ENCODE data around the gene NAA15.
"Not testable (repeated sequence)": the region's sequence is repeated elsewhere in the genome, so short reads cannot be mapped to it uniquely, and the experiment has no call there.

NAA15 gene

GRCh38 chr4:139367421-139368090, 66.3 kb downstream of the NAA15 start:
- no peak for DNase-seq (ENCODE audit: low spot score)

- DNase-seq (ENCODE audit: low spot score): no peak
Observed at GRCh38 chr4:139368998-139369397, 67.7 kb downstream of the NAA15 start.

GRCh38 chr4:139374251-139374650, 72.9 kb downstream of the NAA15 start:
- no peak for DNase-seq (ENCODE audit: low spot score)

- no peak for DNase-seq (ENCODE audit: low spot score)
Observed at GRCh38 chr4:139386421-139386820, 85.1 kb downstream of the NAA15 start.

- no peak for DNase-seq (ENCODE audit: low spot score)
Observed at GRCh38 chr4:139389102-139389501, 87.8 kb downstream of the NAA15 start.

- no peak for DNase-seq (ENCODE audit: low spot score)
Observed at GRCh38 chr4:139389991-139390390, 88.7 kb downstream of the NAA15 start.

GRCh38 chr4:139391731-139392130, 90.4 kb downstream of the NAA15 start:
- no peak for DNase-seq (ENCODE audit: low spot score)

GRCh38 chr4:139392797-139393196, 91.5 kb downstream of the NAA15 start:
- DNase-seq (ENCODE audit: low spot score): no peak

- DNase-seq (ENCODE audit: low spot score): no peak
Observed at GRCh38 chr4:139401368-139401767, 100.1 kb downstream of the NAA15 start.

GRCh38 chr4:139402436-139402835, 101.1 kb downstream of the NAA15 start:
- no peak for DNase-seq (ENCODE audit: low spot score)

GRCh38 chr4:139403462-139403861, 102.2 kb downstream of the NAA15 start:
- DNase-seq (ENCODE audit: low spot score): no peak

- no peak for DNase-seq (ENCODE audit: low spot score)
Observed at GRCh38 chr4:139410312-139410711, 109.0 kb downstream of the NAA15 start.

GRCh38 chr4:139414671-139415210, 113.4 kb downstream of the NAA15 start:
- not testable (repeated sequence) for DNase-seq (ENCODE audit: low spot score)

GRCh38 chr4:139416073-139416673, 114.9 kb downstream of the NAA15 start:
- DNase-seq (ENCODE audit: low spot score): peak; percentile 34

GRCh38 chr4:139419388-139419914, 118.1 kb downstream of the NAA15 start:
- DNase-seq (ENCODE audit: low spot score): peak; percentile 22

- no peak for DNase-seq (ENCODE audit: low spot score)
Observed at GRCh38 chr4:139420652-139421051, 119.3 kb downstream of the NAA15 start.

GRCh38 chr4:139436122-139436521, 134.8 kb downstream of the NAA15 start:
- DNase-seq (ENCODE audit: low spot score): no peak

GRCh38 chr4:139438141-139438540, 136.8 kb downstream of the NAA15 start:
- no peak for DNase-seq (ENCODE audit: low spot score)

GRCh38 chr4:139441029-139441428, 139.7 kb downstream of the NAA15 start:
- no peak for DNase-seq (ENCODE audit: low spot score)

- no peak for DNase-seq (ENCODE audit: low spot score)
Observed at GRCh38 chr4:139443661-139444060, 142.4 kb downstream of the NAA15 start.

- not testable (repeated sequence) for DNase-seq (ENCODE audit: low spot score)
Observed at GRCh38 chr4:139444881-139445280, 143.6 kb downstream of the NAA15 start.

GRCh38 chr4:139447078-139447477, 145.8 kb downstream of the NAA15 start:
- DNase-seq (ENCODE audit: low spot score): not testable (repeated sequence)

GRCh38 chr4:139450586-139450985, 149.3 kb downstream of the NAA15 start:
- no peak for DNase-seq (ENCODE audit: low spot score)

All from activated CD4-positive, alpha-beta T cell treated with anti-CD3 and anti-CD28 coated beads, Interleukin-2, Interleukin-4, amounts not matched to agents 100 ng/mL and 50 ng/mL, durations not matched to agents 16 hours and 8 hours (primary cell).